MM.1S (cell line): ENCODE data around the gene LRRC8D.

Source experiments
- DNase-seq: peaks from one replicate; pipeline ENCODE4 v3.0.0-alpha.2; 2015
- H2AFZ ChIP-seq: fragments of 300-600 bp; sonication (generic); 2 replicates; pipeline ENCODE4 v1.6.0; 2016; ENCODE audit warnings: antibody characterized with exemption, low read length
- H3F3A ChIP-seq: fragments of 300-600 bp; sonication (generic); 2 replicates; pipeline ENCODE4 v1.6.1; 2016; ENCODE audit warnings: mild to moderate bottlenecking, antibody characterized with exemption, low read length, moderate library complexity, mixed read lengths; ENCODE audit not compliant: insufficient read depth
- H3K27ac ChIP-seq: fragments of 300-600 bp; sonication (generic); 2 replicates; pipeline ENCODE4 v1.5.1; 2016; ENCODE audit warnings: mild to moderate bottlenecking, low read length
- H3K27me3 ChIP-seq: fragments of 300-600 bp; sonication (generic); replicated peaks from 2 replicates; pipeline ENCODE4 v1.6.0; 2016; ENCODE audit warnings: low read length; ENCODE audit not compliant: insufficient read depth
- H3K36me3 ChIP-seq: fragments of 300-600 bp; sonication (generic); replicated peaks from 2 replicates; pipeline ENCODE4 v1.6.1; 2016; ENCODE audit warnings: mild to moderate bottlenecking, low read length, mixed read lengths; ENCODE audit not compliant: insufficient read depth
- H3K4me1 ChIP-seq: fragments of 300-600 bp; sonication (generic); 2 replicates; pipeline ENCODE4 v1.6.1; 2016; ENCODE audit warnings: low read length, mixed read lengths
- H3K4me2 ChIP-seq: fragments of 300-600 bp; sonication (generic); 2 replicates; pipeline ENCODE4 v1.6.0; 2016; ENCODE audit warnings: low read depth, low read length
- H3K4me3 ChIP-seq: fragments of 300-600 bp; sonication (generic); 2 replicates; pipeline ENCODE4 v1.5.1; 2016; ENCODE audit warnings: low read length, mixed read lengths
- H3K79me2 ChIP-seq: fragments of 300-600 bp; sonication (generic); 2 replicates; pipeline ENCODE4 v1.6.1; 2016; ENCODE audit warnings: mixed run types, low read length, mixed read lengths
- H3K9ac ChIP-seq: fragments of 300-600 bp; sonication (generic); 2 replicates; pipeline ENCODE4 v1.6.1; 2016; ENCODE audit warnings: low read length, mixed read lengths
- H3K9me2 ChIP-seq: fragments of 300-600 bp; sonication (generic); replicated peaks from 2 replicates; pipeline ENCODE4 v1.6.1; 2016; ENCODE audit warnings: mild to moderate bottlenecking, low read length, mixed read lengths; ENCODE audit not compliant: insufficient read depth
- H3K9me3 ChIP-seq: fragments of 300-600 bp; sonication (generic); replicated peaks from 2 replicates; pipeline ENCODE4 v1.6.1; 2016; ENCODE audit warnings: mild to moderate bottlenecking, low read length, mixed read lengths; ENCODE audit not compliant: insufficient read depth
- H4K20me1 ChIP-seq: fragments of 300-600 bp; sonication (generic); 2 replicates; pipeline ENCODE4 v1.6.1; 2016; ENCODE audit warnings: mild to moderate bottlenecking, low read length, moderate library complexity, mixed read lengths; ENCODE audit not compliant: insufficient read depth
- EZH2 ChIP-seq: fragments of 300-600 bp; sonication (generic); optimal IDR thresholded peaks from 2 replicates; pipeline ENCODE3; 2017; ENCODE audit warnings: low read depth, mild to moderate bottlenecking, antibody characterized with exemption, low read length, mixed read lengths
- EZH2phosphoT487 ChIP-seq: fragments of 300-600 bp; sonication (generic); IDR thresholded peaks from 2 replicates; pipeline ENCODE4 v1.6.1; 2018; ENCODE audit warnings: antibody characterized with exemption, low read length
- TF ChIP-seq, protein P1 (sequence below): fragments of 300-600 bp; sonication (generic); IDR thresholded peaks from 2 replicates; pipeline ENCODE4 v1.5.1; 2016; ENCODE audit warnings: antibody characterized with exemption, low read length, mixed read lengths

LRRC8D gene

DNA sequence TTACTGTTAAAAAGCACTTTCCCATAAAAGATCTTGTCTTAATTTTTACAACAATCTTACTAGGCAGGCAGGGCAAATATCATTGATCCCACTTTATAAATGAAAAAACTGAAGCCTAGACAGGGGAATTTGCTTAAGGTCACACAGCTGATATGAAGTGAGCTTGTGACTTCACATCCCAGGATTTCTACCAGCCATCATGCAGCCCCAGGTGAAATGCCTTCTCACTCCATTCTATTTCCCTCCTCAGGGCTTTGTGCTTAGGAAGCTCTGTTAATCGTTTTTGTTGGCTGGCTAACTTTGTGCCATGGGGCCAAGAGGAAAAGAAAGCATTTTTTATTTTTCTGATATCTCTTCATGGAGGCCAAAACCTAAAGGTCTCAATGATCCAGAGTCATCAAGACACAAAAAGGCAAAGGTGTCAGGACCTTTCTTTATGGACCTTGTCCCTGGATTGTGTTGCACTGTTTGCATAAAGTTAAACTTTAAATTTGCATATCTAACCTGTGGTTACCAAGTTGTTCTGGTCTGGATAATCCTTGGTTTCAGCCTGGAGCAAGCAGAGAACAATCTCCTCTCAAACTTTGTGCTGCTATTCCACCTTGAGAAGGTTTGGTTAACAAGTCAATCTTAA is 129.3 kb downstream of the LRRC8D start:
- Histone ChIP-seq H3K9me3 (no peaks in the 10 kb centered on the region), H4K20me1 (no peaks in the 10 kb centered on the region), H3K4me1 (peaks cover 20% of the 10 kb centered on the region), H3K9me2 (no peaks in the 10 kb centered on the region), H3F3A (peaks cover 4% of the 10 kb centered on the region; the same call in 1 of the 2 replicates), H3K9ac (no peak overlapping the region), H3K27me3 (no peaks in the 10 kb centered on the region), H3K4me3 (no peak overlapping the region), H2AFZ (no peak overlapping the region), H3K27ac (no peak overlapping the region), H3K79me2 (no peaks in the 10 kb centered on the region), H3K4me2 (no peak overlapping the region), H3K36me3 (no peaks in the 10 kb centered on the region)
- no peak for TF ChIP-seq EZH2
- TF ChIP-seq EZH2phosphoT487, result no peak
- TF ChIP-seq, protein P1, sequence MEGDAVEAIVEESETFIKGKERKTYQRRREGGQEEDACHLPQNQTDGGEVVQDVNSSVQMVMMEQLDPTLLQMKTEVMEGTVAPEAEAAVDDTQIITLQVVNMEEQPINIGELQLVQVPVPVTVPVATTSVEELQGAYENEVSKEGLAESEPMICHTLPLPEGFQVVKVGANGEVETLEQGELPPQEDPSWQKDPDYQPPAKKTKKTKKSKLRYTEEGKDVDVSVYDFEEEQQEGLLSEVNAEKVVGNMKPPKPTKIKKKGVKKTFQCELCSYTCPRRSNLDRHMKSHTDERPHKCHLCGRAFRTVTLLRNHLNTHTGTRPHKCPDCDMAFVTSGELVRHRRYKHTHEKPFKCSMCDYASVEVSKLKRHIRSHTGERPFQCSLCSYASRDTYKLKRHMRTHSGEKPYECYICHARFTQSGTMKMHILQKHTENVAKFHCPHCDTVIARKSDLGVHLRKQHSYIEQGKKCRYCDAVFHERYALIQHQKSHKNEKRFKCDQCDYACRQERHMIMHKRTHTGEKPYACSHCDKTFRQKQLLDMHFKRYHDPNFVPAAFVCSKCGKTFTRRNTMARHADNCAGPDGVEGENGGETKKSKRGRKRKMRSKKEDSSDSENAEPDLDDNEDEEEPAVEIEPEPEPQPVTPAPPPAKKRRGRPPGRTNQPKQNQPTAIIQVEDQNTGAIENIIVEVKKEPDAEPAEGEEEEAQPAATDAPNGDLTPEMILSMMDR, result no peak
- DNase-seq, result no peak

GRCh38 chr1:89950703-89951102 is 129.9 kb downstream of the LRRC8D start:
- Histone ChIP-seq H3K79me2 (no peaks in the 10 kb centered on the region), H3K27ac (no peak overlapping the region), H3K4me2 (no peak overlapping the region), H3K9me2 (no peaks in the 10 kb centered on the region), H3K36me3 (no peaks in the 10 kb centered on the region), H3K9me3 (no peaks in the 10 kb centered on the region), H3K27me3 (no peaks in the 10 kb centered on the region), H3K9ac (no peak overlapping the region), H3F3A (peaks cover 4% of the 10 kb centered on the region; the same call in 1 of the 2 replicates), H2AFZ (no peak overlapping the region), H3K4me3 (no peak overlapping the region), H3K4me1 (peaks cover 20% of the 10 kb centered on the region), H4K20me1 (no peaks in the 10 kb centered on the region)
- no peak for DNase-seq
- TF ChIP-seq, protein P1, result no peak
- TF ChIP-seq EZH2phosphoT487, result no peak
- TF ChIP-seq EZH2, result no peak

- H3K27ac ChIP-seq, result no peak overlapping the region
- no peak for DNase-seq
- no peaks in the 10 kb centered on the region for H3K79me2 ChIP-seq
- TF ChIP-seq EZH2, result no peak
- TF ChIP-seq, protein P1, result no peak
- no peak for TF ChIP-seq EZH2phosphoT487
- H3K9me2 ChIP-seq, result no peaks in the 10 kb centered on the region
- no peaks in the 10 kb centered on the region for H3K36me3 ChIP-seq
- H3K27me3 ChIP-seq, result no peaks in the 10 kb centered on the region
- H4K20me1 ChIP-seq, result no peaks in the 10 kb centered on the region
- no peak overlapping the region for H3K4me3 ChIP-seq
- no peak overlapping the region for H2AFZ ChIP-seq
- no peak overlapping the region for H3K4me2 ChIP-seq
- no peak overlapping the region for H3K9ac ChIP-seq
- no peaks in the 10 kb centered on the region for H3K9me3 ChIP-seq
- peaks cover 4% of the 10 kb centered on the region; the same call in 1 of the 2 replicates for H3F3A ChIP-seq
- peaks cover 21% of the 10 kb centered on the region for H3K4me1 ChIP-seq
Measured at GRCh38 chr1:89951766-89952604, 131.2 kb downstream of the LRRC8D start.
